SK-N-SH (cell line): ENCODE data around the gene ACSL1. TPM values are rescaled to one million over a fixed set of nuclear protein-coding genes. Genes with fewer than 3 reads are reported as not detected.

Experiments used
- CTCF ChIA-PET: fragments of 300-600, 350-600 bp; formaldehyde crosslinking; extraction: SDS; loops from one replicate; lab custom pipeline; 2021; lab: Yijun Ruan, JAX
- POLR2A ChIA-PET: fragments of 350-600 bp; sonication (Branson Sonifier 250); formaldehyde crosslinking; extraction: SDS; loops from one replicate; lab custom pipeline; 2020; ENCODE audit warnings: antibody characterized with exemption, inconsistent platforms; lab: Yijun Ruan, JAX
- DNase-seq: peaks from one replicate; pipeline ENCODE4 v3.0.0; 2012
- H2AFZ ChIP-seq: fragments of 200-600 bp; sonication (generic); 2 replicates; pipeline ENCODE4 v1.8.1; 2016; ENCODE audit warnings: antibody characterized with exemption, mild to moderate bottlenecking, low read depth
- H3F3A ChIP-seq: fragments of 200-600 bp; sonication (generic); replicated peaks from 2 replicates; pipeline ENCODE3; 2016; ENCODE audit warnings: antibody characterized with exemption, mild to moderate bottlenecking; ENCODE audit not compliant: insufficient read depth
- H3K27ac ChIP-seq, 2 experiments: fragments of 200-500 bp in 1 of 2; fragments of 200-600 bp in 1 of 2; sonication (Bioruptor generic) in 1 of 2; sonication (generic), shearing (Covaris generic) in 1 of 2; 2 replicates each; pipeline versions ENCODE4 v1.5.1 to v1.6.1; 2014 to 2016; ENCODE audit warnings: low read depth in 2 of 2, inconsistent platforms in 1 of 2, low read length in 1 of 2, mild to moderate bottlenecking in 1 of 2, mixed read lengths in 1 of 2
- H3K27me3 ChIP-seq: fragments of 200-600 bp; sonication (generic), shearing (Covaris generic); 2 replicates; pipeline ENCODE4 v1.6.1; 2016; ENCODE audit warnings: mixed run types; ENCODE audit not compliant: insufficient read depth
- H3K36me3 ChIP-seq, 2 experiments: fragments of 200-500 bp in 1 of 2; fragments of 200-600 bp in 1 of 2; sonication (Bioruptor generic) in 1 of 2; sonication (generic) in 1 of 2; replicated peaks in 1 of 2; 2 replicates each; pipeline versions ENCODE3 to v1.5.1; 2014 to 2016; ENCODE audit warnings: low read length in 1 of 2, mild to moderate bottlenecking in 1 of 2; ENCODE audit not compliant: insufficient read depth in 2 of 2, control insufficient read depth in 1 of 2
- H3K4me1 ChIP-seq, 2 experiments: fragments of 200-500 bp in 1 of 2; fragments of 200-600 bp in 1 of 2; sonication (Bioruptor generic) in 1 of 2; sonication (generic), shearing (Covaris generic) in 1 of 2; 2 replicates each; pipeline versions ENCODE4 v1.5.1 to v1.6.1; 2014 to 2016; ENCODE audit warnings: low read depth in 1 of 2, low read length in 1 of 2, mixed run types in 1 of 2; ENCODE audit not compliant: insufficient read depth in 2 of 2, control insufficient read depth in 1 of 2
- H3K4me2 ChIP-seq: fragments of 200-600 bp; sonication (generic), shearing (Covaris generic); 2 replicates; pipeline ENCODE4 v1.6.1; 2017; ENCODE audit warnings: mixed run types
- H3K4me3 ChIP-seq, 2 experiments: fragments of 200-500 bp in 1 of 2; fragments of 200-600 bp in 1 of 2; sonication (Bioruptor generic) in 1 of 2; sonication (generic), shearing (Covaris generic) in 1 of 2; 2 replicates each; pipeline versions ENCODE4 v1.5.1 to v1.8.1; 2014 to 2016; ENCODE audit warnings: low read depth in 2 of 2, inconsistent platforms in 1 of 2, low read length in 1 of 2, mild to moderate bottlenecking in 1 of 2, mixed read lengths in 1 of 2, moderate library complexity in 1 of 2
- H3K79me2 ChIP-seq: fragments of 200-600 bp; sonication (generic); 2 replicates; pipeline ENCODE4 v1.8.1; 2017; ENCODE audit warnings: mild to moderate bottlenecking; ENCODE audit not compliant: insufficient read depth
- H3K9ac ChIP-seq: fragments of 200-600 bp; sonication (generic); 2 replicates; pipeline ENCODE4 v1.6.1; 2017; ENCODE audit warnings: mixed run types
- H3K9me2 ChIP-seq: fragments of 200-600 bp; sonication (generic); 2 replicates; pipeline ENCODE4 v1.6.1; 2017; ENCODE audit warnings: mixed run types
- H3K9me3 ChIP-seq: fragments of 200-600 bp; sonication (generic); 2 replicates; pipeline ENCODE4 v1.6.1; 2017; ENCODE audit warnings: mixed run types, mild to moderate bottlenecking, moderate library complexity
- H4K20me1 ChIP-seq: fragments of 200-600 bp; sonication (generic); 2 replicates; pipeline ENCODE4 v1.6.1; 2017; ENCODE audit warnings: mild to moderate bottlenecking, mixed run types; ENCODE audit not compliant: insufficient read depth
- CHD2 ChIP-seq: fragments of 150-350 bp; IDR thresholded peaks from 2 replicates; pipeline ENCODE4 v1.6.1; 2018; ENCODE audit warnings: low read length; ENCODE audit not compliant: partially characterized antibody
- CTCF ChIP-seq: fragments of 200-600 bp; sonication (generic); IDR thresholded peaks from 2 replicates; pipeline ENCODE4 v1.6.1; 2017; ENCODE audit warnings: antibody characterized with exemption, mild to moderate bottlenecking, moderate library complexity
- EP300 ChIP-seq, 2 experiments: IDR thresholded peaks; 2 replicates each; pipeline versions ENCODE4 v1.4.0 to v1.6.1; 2012; ENCODE audit warnings: borderline replicate concordance in 1 of 2, low read depth in 1 of 2, low read length in 1 of 2
- EZH2phosphoT487 ChIP-seq: fragments of 200-600 bp; sonication (generic); IDR thresholded peaks from 2 replicates; pipeline ENCODE4 v1.6.1; 2017; ENCODE audit warnings: low read depth, mixed run types, mild to moderate bottlenecking, antibody characterized with exemption, moderate library complexity, borderline replicate concordance
- FOSL2 ChIP-seq: IDR thresholded peaks from 2 replicates; pipeline ENCODE4 v1.4.0; 2012; ENCODE audit warnings: low read depth, mild to moderate bottlenecking, moderate library complexity, borderline replicate concordance
- FOXJ3 ChIP-seq: sonication (generic); formaldehyde crosslinking; IDR thresholded peaks from 2 replicates; pipeline ENCODE4 v1.5.1; 2020; ENCODE audit warnings: mild to moderate bottlenecking, missing genetic modification reagents
- FOXM1 ChIP-seq: IDR thresholded peaks from 2 replicates; pipeline ENCODE4 v1.4.0; 2012; ENCODE audit warnings: low read depth, mild to moderate bottlenecking
- GABPA ChIP-seq: IDR thresholded peaks from 2 replicates; pipeline ENCODE4 v1.4.0; 2012; ENCODE audit warnings: low read depth, mild to moderate bottlenecking
- GATA2 ChIP-seq: sonication (generic); formaldehyde crosslinking; IDR thresholded peaks from 2 replicates; pipeline ENCODE4 v1.5.0; 2020; ENCODE audit warnings: mild to moderate bottlenecking, missing genetic modification reagents
- IRF3 ChIP-seq: fragments of 150-350 bp; IDR thresholded peaks from 2 replicates; pipeline ENCODE4 v1.6.1; 2016; ENCODE audit warnings: mild to moderate bottlenecking, low read depth, low read length
- JUND ChIP-seq: IDR thresholded peaks from 2 replicates; pipeline ENCODE4 v1.4.0; 2012
- MAX ChIP-seq: IDR thresholded peaks from 2 replicates; pipeline ENCODE4 v1.4.0; 2012; ENCODE audit warnings: low read depth
- NFIC ChIP-seq: IDR thresholded peaks from 2 replicates; pipeline ENCODE4 v1.4.0; 2012; ENCODE audit warnings: borderline replicate concordance
- NRF1 ChIP-seq: IDR thresholded peaks from 2 replicates; pipeline ENCODE4 v1.6.1; 2012; ENCODE audit warnings: low read depth, mild to moderate bottlenecking, low read length
- POLR2AphosphoS5 ChIP-seq: IDR thresholded peaks from 2 replicates; pipeline ENCODE4 v1.6.1; 2012; ENCODE audit warnings: low read depth, low read length
- REST ChIP-seq: IDR thresholded peaks from 2 replicates; pipeline ENCODE4 v1.6.1; 2012; ENCODE audit warnings: mild to moderate bottlenecking, low read depth, low read length, moderate library complexity
- RXRA ChIP-seq: IDR thresholded peaks from 2 replicates; pipeline ENCODE4 v1.4.0; 2012; ENCODE audit warnings: low read depth, mild to moderate bottlenecking, borderline replicate concordance
- SIN3A ChIP-seq: IDR thresholded peaks from 2 replicates; pipeline ENCODE4 v1.6.1; 2012; ENCODE audit warnings: low read depth, mild to moderate bottlenecking, low read length, moderate library complexity, borderline replicate concordance
- TCF12 ChIP-seq: IDR thresholded peaks from 2 replicates; pipeline ENCODE4 v1.4.0; 2012
- TEAD4 ChIP-seq: IDR thresholded peaks from 2 replicates; pipeline ENCODE4 v1.4.0; 2012; ENCODE audit warnings: mild to moderate bottlenecking, borderline replicate concordance; ENCODE audit not compliant: insufficient read depth
- USF1 ChIP-seq: IDR thresholded peaks from 2 replicates; pipeline ENCODE4 v1.4.0; 2012; ENCODE audit warnings: low read depth, borderline replicate concordance
- ZBTB33 ChIP-seq: IDR thresholded peaks from 2 replicates; pipeline ENCODE4 v1.4.0; 2012; ENCODE audit warnings: low read depth, borderline replicate concordance
- WGBS: methylation state at CpG from one replicate; pipeline ENCODE4 v1.1.6; 2017; ENCODE audit warnings: low lambda C conversion rate; 5-methylcytosine and 5-hydroxymethylcytosine counted together
- polyA plus RNA-seq, 3 experiments: library from polyadenylated mRNA; depleted of rRNA; stranded (reverse); fragments of >200 nt; gene quantifications; 2 replicates each; pipeline ENCODE4 v1.2.3, GENCODE V29; 2012

The ACSL1 gene
- polyA plus RNA-seq, 1 of the 3 experiments (the other 2 are of a cell fraction) = 7.9 TPM

GRCh38 chr4:184815046-184815877 is 10.5 kb downstream of the ACSL1 start:
- Histone ChIP-seq H3K27me3 (no peaks in the 10 kb centered on the region), H3K9me2 (no peaks in the 10 kb centered on the region), H3K27ac (peak overlapping the region; percentile 40 to 85), H2AFZ (peak overlapping the region; percentile 76; the same call in 1 of the 2 replicates), H3F3A (peaks cover 6% of the 10 kb centered on the region), H3K4me2 (peak overlapping the region; percentile 61), H3K36me3 (no peaks in the 10 kb centered on the region), H3K79me2 (peaks cover 4% of the 10 kb centered on the region), H3K9me3 (no peaks in the 10 kb centered on the region), H3K4me1 (peaks cover 14 to 37% of the 10 kb centered on the region in 2 experiments; a peak in 3 of 4 replicates), H3K9ac (peak overlapping the region; percentile 20; the same call in 1 of the 2 replicates), H3K4me3 (peak overlapping the region in 1 of 2 experiments; percentile 39; a peak in 3 of 4 replicates), H4K20me1 (no peaks in the 10 kb centered on the region; the same call in 1 of the 2 replicates)
- DNase-seq = peak; percentile 78
- CTCF ChIA-PET = interaction anchor here (0.9 to 1.5 kb wide), 3 partner anchors 26 to 190 kb away, joined by 3 read pairs; no protein-coding TSS in a partner anchor
- POLR2A ChIA-PET = interaction anchor here (0.6 kb wide), 1 partner anchor 81 kb away, joined by 3 read pairs; the partner anchor contains the start of gene CENPU
- 33% methylated on average over 11 of the region's 11 CpGs for WGBS
- TF ChIP-seq EZH2phosphoT487 (no peak), FOXJ3 (CRISPR knock-in tag) (no peak; the same call in 1 of the 2 replicates), POLR2AphosphoS5 (no peak), TCF12 (peak; percentile 23; the same call in 1 of the 2 replicates), NFIC (peak; percentile 27; the same call in 1 of the 2 replicates), IRF3 (no peak), MAX (no peak), FOXM1 (no peak), RXRA (no peak), GATA2 (CRISPR knock-in tag) (no peak), TEAD4 (no peak), USF1 (no peak), ZBTB33 (no peak), CTCF (no peak), NRF1 (peak; percentile 72), FOSL2 (no peak), REST (no peak), SIN3A (no peak), EP300 (IDR thresholded peaks at IDR 0.05; ENCODE audit: borderline replicate concordance in 1 of 2, low read depth in 1 of 2, low read length in 1 of 2) (peak in 1 of 2 experiments; percentile 35; a peak in 1 of 4 replicates), GABPA (no peak), CHD2 (peak; percentile 27), JUND (no peak)
